Measurements from ENCODE around the gene PI4KB.
"Not testable (repeated sequence)": the region's sequence is repeated elsewhere in the genome, so short reads cannot be mapped to it uniquely, and the experiment has no call there.

PI4KB gene

GRCh38 chr1:151356696-151357095 is 29.5 kb upstream of the PI4KB start:
- Histone ChIP-seq H3K9ac (ENCODE audit: low read depth, low read length) (no peak overlapping the region), H3K36me3 (ENCODE audit: insufficient read depth, low read length) (no peaks in the 10 kb centered on the region), H3K4me1 (ENCODE audit: insufficient read depth, low read length) (no peaks in the 10 kb centered on the region), H3K9me3 (ENCODE audit: control insufficient read depth, insufficient read depth, low read length) (no peaks in the 10 kb centered on the region; the same call in 1 of the 2 replicates)

DNA sequence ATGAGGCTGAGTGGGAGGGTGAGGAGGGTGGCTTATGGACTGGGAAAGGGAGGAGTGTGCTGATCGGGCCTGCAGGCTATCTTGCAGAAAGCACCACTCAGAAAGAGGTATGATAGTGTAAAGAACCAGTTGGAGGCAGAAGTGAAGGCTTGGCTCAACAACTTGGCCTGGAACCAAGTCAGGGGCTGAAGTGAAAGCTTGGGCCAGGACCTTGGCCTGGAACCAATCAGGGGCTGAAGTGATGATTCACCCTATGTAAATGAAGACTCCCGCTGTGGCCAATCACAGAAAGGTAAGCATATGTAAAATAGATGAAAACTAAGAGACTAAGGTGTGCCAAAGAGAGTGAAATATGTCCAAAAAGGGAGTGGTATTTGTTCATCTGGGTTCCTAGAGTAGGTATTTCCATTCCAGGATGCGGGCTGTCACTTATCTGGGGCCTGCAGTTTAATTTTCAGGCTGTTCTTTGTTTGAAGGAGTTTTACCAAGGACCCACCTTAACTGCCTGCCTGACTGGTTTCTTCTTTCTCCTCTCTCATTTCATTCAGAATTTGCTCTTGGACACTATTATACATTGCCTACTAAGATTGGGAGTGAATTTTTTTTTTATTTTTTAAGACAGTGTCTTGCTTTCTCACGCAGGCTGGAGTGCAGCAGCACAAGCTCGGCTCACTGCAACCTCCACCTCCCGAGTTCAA is 25.0 kb upstream of the PI4KB start:
- Histone ChIP-seq H3K9me3 (ENCODE audit: control insufficient read depth, insufficient read depth, low read length) (no peaks in the 10 kb centered on the region; the same call in 1 of the 2 replicates), H3K36me3 (ENCODE audit: insufficient read depth, low read length) (no peaks in the 10 kb centered on the region), H3K4me1 (ENCODE audit: insufficient read depth, low read length) (0 out of 2 replicates have a peak, but pooled peaks cover 5% of the 10 kb centered on the region), H3K9ac (ENCODE audit: low read depth, low read length) (no peak overlapping the region)

DNA sequence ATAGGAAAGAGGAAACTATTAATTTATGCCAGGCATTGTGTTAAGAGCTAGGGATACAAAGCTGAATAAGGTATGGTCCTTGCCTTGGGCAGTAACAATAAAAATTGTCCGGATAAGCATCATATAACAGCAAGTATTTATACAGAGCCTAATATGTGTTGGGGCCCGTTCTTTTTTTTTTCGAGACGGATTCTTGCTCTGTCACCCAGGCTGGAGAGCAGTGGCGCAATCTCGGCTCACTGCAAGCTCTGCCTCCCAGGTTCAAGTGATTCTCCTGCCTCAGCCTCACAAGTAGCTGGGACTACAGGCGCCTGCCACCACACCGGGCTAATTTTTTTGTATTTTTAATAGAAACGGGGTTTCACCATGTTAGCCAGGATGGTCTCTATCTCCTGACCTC is 23.1 kb upstream of the PI4KB start:
- not testable (repeated sequence) for H3K36me3 ChIP-seq (ENCODE audit: insufficient read depth, low read length); H3K9ac ChIP-seq (ENCODE audit: low read depth, low read length); H3K4me1 ChIP-seq (ENCODE audit: insufficient read depth, low read length); H3K9me3 ChIP-seq (ENCODE audit: control insufficient read depth, insufficient read depth, low read length)

- 0 out of 2 replicates have a peak, but pooled peaks cover 5% of the 10 kb centered on the region for H3K4me1 ChIP-seq (ENCODE audit: insufficient read depth, low read length)
- H3K9me3 ChIP-seq (ENCODE audit: control insufficient read depth, insufficient read depth, low read length) = no peaks in the 10 kb centered on the region; the same call in 1 of the 2 replicates
- peak overlapping the region; percentile 96 for H3K9ac ChIP-seq (ENCODE audit: low read depth, low read length)
- H3K36me3 ChIP-seq (ENCODE audit: insufficient read depth, low read length) = peaks cover 10% of the 10 kb centered on the region; the same call in 1 of the 2 replicates
These were observed 20.5 kb upstream of the PI4KB start for GRCh38 chr1:151347523-151348246.

- H3K9me3 ChIP-seq (ENCODE audit: control insufficient read depth, insufficient read depth, low read length) = no peaks in the 10 kb centered on the region; the same call in 1 of the 2 replicates
- H3K4me1 ChIP-seq (ENCODE audit: insufficient read depth, low read length) = 0 out of 2 replicates have a peak, but pooled peaks cover 5% of the 10 kb centered on the region
- peak within 1 kb of the TSS; percentile 96 for H3K9ac ChIP-seq (ENCODE audit: low read depth, low read length)
- H3K36me3 ChIP-seq (ENCODE audit: insufficient read depth, low read length) = peaks cover 10% of the 10 kb centered on the region; the same call in 1 of the 2 replicates
These were observed 19.7 kb upstream of the PI4KB start, which contains the start of gene RFX5 for GRCh38 chr1:151346769-151347522. TSS of gene RFX5 (minus strand) at chr1:151347252. CDS start at chr1:151346320, 932 bp downstream.

- Histone ChIP-seq H3K36me3 (ENCODE audit: insufficient read depth, low read length) (peaks cover 10% of the 10 kb centered on the region; the same call in 1 of the 2 replicates), H3K9me3 (ENCODE audit: control insufficient read depth, insufficient read depth, low read length) (no peaks in the 10 kb centered on the region), H3K4me1 (ENCODE audit: insufficient read depth, low read length) (0 out of 2 replicates have a peak, but pooled peaks cover 5% of the 10 kb centered on the region), H3K9ac (ENCODE audit: low read depth, low read length) (peak overlapping the region; percentile 96)
These were observed 19.0 kb upstream of the PI4KB start for GRCh38 chr1:151346082-151346768.

- Histone ChIP-seq H3K36me3 (ENCODE audit: insufficient read depth, low read length) (peaks cover 10% of the 10 kb centered on the region; the same call in 1 of the 2 replicates), H3K4me1 (ENCODE audit: insufficient read depth, low read length) (0 out of 2 replicates have a peak, but pooled peaks cover 5% of the 10 kb centered on the region), H3K9ac (ENCODE audit: low read depth, low read length) (no peak overlapping the region), H3K9me3 (ENCODE audit: control insufficient read depth, insufficient read depth, low read length) (no peaks in the 10 kb centered on the region)
These were observed 17.1 kb upstream of the PI4KB start for GRCh38 chr1:151344291-151344690.

GRCh38 chr1:151343587-151343986 is 16.4 kb upstream of the PI4KB start:
- Histone ChIP-seq H3K4me1 (ENCODE audit: insufficient read depth, low read length) (0 out of 2 replicates have a peak, but pooled peaks cover 5% of the 10 kb centered on the region), H3K9me3 (ENCODE audit: control insufficient read depth, insufficient read depth, low read length) (no peaks in the 10 kb centered on the region), H3K9ac (ENCODE audit: low read depth, low read length) (no peak overlapping the region), H3K36me3 (ENCODE audit: insufficient read depth, low read length) (peaks cover 10% of the 10 kb centered on the region; the same call in 1 of the 2 replicates)

GRCh38 chr1:151342569-151342968 is 15.4 kb upstream of the PI4KB start:
- Histone ChIP-seq H3K4me1 (ENCODE audit: insufficient read depth, low read length) (0 out of 2 replicates have a peak, but pooled peaks cover under 1% of the 10 kb centered on the region), H3K9ac (ENCODE audit: low read depth, low read length) (no peak overlapping the region), H3K36me3 (ENCODE audit: insufficient read depth, low read length) (peaks cover 10% of the 10 kb centered on the region; the same call in 1 of the 2 replicates), H3K9me3 (ENCODE audit: control insufficient read depth, insufficient read depth, low read length) (no peaks in the 10 kb centered on the region)

DNA sequence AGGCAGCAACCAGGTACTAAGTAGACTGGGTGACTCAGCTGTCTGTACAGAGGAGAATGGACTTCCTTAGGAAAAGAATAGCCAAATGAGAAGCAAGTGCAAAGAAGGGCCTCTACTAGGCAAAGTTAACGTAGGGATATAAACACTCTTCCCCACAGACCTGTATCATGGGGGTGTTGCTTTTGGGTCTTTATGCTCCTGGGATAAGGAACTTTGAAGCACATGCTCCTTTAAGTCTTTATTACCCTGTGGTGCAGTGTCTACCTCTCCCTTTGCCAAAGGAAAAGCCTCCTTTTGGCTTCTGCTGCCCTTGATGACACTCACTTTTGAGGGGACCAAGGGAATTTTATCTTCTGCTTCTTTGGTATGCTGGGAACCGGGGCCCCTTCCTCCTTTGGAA is 14.8 kb upstream of the PI4KB start:
- H3K36me3 ChIP-seq (ENCODE audit: insufficient read depth, low read length) = peaks cover 10% of the 10 kb centered on the region; the same call in 1 of the 2 replicates
- no peak overlapping the region for H3K9ac ChIP-seq (ENCODE audit: low read depth, low read length)
- no peaks in the 10 kb centered on the region for H3K9me3 ChIP-seq (ENCODE audit: control insufficient read depth, insufficient read depth, low read length)
- H3K4me1 ChIP-seq (ENCODE audit: insufficient read depth, low read length) = no peaks in the 10 kb centered on the region

- no peaks in the 10 kb centered on the region for H3K9me3 ChIP-seq (ENCODE audit: control insufficient read depth, insufficient read depth, low read length)
- no peaks in the 10 kb centered on the region for H3K4me1 ChIP-seq (ENCODE audit: insufficient read depth, low read length)
- H3K36me3 ChIP-seq (ENCODE audit: insufficient read depth, low read length) = peaks cover 10% of the 10 kb centered on the region; the same call in 1 of the 2 replicates
- H3K9ac ChIP-seq (ENCODE audit: low read depth, low read length) = no peak overlapping the region
These were observed 13.9 kb upstream of the PI4KB start for GRCh38 chr1:151340870-151341754.

DNA sequence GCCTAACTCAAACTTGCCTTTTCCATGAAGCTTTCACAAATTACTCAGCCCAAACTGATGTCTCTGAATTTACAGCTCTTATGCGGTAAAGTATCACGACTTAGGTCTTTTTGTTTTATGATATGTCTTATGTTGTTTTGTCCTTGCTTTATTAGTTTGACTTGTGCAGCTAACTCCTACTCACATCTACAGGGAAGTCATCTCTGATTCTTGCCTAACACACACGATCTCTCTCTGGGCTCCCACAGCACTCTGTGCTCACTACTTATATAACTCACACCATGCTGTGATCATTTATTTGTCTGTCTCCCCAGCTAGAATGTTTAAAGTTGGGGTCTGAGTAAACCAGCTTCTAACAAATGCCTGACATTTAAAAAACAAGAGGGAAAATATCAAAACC is 9.3 kb upstream of the PI4KB start:
- Histone ChIP-seq H3K4me1 (ENCODE audit: insufficient read depth, low read length) (no peaks in the 10 kb centered on the region), H3K9ac (ENCODE audit: low read depth, low read length) (no peak overlapping the region), H3K36me3 (ENCODE audit: insufficient read depth, low read length) (no peaks in the 10 kb centered on the region), H3K9me3 (ENCODE audit: control insufficient read depth, insufficient read depth, low read length) (no peaks in the 10 kb centered on the region)

- Histone ChIP-seq H3K9me3 (ENCODE audit: control insufficient read depth, insufficient read depth, low read length) (no peaks in the 10 kb centered on the region), H3K9ac (ENCODE audit: low read depth, low read length) (no peak overlapping the region), H3K36me3 (ENCODE audit: insufficient read depth, low read length) (no peaks in the 10 kb centered on the region), H3K4me1 (ENCODE audit: insufficient read depth, low read length) (no peaks in the 10 kb centered on the region)
These were observed 7.6 kb upstream of the PI4KB start for GRCh38 chr1:151334822-151335221.
